GM21825 (cell line): Measurements from ENCODE around the gene CHD2.
A peak's percentile ranks its signal among the peaks of the same experiment; 100 is the strongest.

ENCODE experiments used
- ATAC-seq: cut with Tn5 transposase; IDR thresholded peaks from one replicate; pipeline ENCODE4 v1.9.1; 2021; ENCODE audit warnings: mild to moderate bottlenecking, moderate library complexity; ENCODE audit not compliant: unreplicated experiment

Gene CHD2

DNA sequence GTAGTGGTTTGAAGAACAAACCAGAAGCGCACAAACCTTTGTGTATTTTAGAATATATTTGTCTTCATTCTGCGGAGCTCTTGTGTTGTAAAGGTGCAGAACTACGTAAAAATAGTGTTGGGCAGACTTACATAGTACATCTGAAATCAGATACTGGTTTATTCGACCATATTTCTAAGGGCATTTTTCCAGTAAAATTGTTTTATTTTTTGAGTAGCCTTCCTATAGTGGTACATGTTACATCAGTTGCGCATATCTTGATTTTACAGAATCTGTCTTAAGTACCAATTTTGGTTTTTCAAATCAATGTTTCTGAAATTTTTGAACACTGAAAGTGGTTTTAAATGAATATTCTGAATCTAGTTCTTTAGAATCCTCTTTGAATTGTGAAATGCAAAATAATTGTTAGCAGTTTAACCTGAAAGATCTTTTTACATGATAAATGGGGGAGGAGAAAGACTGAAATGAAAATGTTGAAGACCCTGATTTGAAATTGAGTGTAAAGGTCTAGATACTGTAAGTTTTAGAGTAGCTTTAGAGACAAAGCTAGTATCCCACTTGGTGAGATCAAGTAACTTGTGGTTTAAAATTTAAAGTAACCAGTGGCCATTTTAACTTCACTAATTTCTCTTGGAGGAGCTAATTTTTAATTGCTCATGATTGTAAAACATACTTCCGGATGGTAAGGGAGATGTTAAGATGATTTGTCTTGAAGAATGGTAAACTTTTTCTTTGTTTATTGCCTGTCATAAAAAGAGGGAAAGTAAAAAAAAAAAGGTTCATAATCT lies 15.5 kb upstream of the CHD2 start:
- no peak for ATAC-seq

DNA sequence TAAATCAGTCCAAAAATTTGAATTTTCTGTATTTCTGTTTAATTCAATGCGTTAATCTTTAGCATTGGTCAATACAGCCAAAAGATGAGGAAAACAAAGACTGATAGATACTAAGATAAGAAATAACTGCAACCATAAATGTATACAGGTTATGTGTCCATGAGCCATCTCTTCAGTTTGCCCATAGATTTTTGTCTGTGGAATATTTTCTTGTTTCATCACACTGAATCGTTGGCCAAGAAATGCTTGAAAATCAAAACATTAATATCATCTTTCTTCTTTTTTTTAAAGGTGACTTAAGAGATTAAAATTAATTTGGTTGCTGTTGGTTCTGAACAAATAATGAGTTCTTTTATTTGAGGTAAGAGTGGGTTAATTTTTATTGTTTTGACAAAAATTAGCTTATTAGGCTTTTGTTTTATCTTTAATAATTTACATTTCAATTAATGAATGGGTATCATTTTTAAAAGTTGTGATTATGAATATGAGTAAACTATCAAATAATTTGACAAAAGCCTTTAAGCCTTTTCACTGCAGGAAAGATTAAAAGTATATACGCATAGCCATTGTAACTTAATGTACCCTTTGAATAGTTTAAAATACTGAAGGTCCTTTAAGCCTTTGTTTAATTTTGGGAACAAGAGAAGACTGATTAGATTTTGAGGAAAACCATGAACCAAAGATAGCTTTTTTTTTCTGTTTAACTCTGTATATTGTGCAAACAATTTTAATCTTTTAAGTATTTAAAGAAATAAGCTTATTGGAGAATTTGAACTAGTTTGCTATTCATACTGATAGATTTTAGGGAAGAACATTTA lies 14.7 kb upstream of the CHD2 start:
- no peak for ATAC-seq

DNA sequence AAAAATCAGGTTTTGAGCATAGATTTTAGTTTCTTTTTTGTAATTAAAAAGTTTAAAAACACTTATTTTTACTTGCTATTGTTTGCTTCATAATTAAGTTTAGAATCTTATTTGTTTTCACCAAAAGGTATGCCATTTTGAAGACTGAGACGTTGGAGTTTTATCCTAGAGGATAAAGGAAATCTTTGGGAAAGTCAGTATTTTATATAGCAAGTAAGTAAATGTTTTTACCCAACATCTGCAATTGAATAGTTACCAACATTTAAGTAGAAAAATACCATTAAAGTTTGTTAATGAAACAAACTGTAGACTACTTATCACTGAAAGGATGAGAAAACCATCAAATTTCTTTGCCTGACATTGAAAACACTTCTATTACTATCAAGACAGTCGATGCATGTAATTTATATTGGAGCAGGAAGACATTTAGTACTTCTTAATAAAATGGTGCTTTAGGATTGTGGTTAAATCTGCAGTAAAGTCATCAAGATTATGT lies 14.0 kb upstream of the CHD2 start:
- ATAC-seq = no peak

DNA sequence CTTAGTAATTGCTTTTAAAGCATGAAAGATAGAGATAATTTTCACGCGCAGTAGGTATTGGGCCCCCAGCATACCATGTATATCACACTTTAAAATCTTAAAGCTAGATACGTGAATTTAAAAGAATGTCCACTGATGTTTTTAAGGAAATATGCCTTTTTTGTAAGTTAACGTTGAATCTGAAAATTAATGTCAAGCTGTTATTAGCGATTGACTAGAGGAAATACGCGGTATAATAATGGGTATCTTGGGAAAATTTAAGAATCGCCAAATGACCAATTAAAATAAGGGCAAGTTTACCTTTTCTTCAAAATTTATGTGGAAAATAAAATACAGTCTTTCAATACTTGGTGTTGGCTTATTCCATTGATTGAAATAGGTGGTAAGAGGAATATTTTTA lies 13.3 kb upstream of the CHD2 start:
- no peak for ATAC-seq

DNA sequence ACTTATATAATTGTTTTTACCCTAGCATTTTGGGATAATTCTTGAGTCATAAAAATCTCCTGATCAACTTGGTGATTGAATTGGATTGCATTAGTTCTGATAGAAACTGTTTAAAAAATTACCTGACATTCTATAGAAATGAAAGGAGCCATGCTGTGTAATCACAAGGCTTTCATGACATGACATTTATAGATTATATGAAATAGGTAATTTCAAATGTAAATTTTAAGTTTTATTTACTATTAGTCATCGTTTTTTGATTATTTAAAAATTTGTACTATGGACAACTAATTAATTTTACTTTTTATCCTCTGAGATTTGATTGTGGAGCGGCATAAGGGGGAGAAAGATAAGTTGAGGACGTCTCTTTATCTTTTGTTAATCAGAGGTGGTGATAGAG lies 12.3 kb upstream of the CHD2 start:
- ATAC-seq = no peak

DNA sequence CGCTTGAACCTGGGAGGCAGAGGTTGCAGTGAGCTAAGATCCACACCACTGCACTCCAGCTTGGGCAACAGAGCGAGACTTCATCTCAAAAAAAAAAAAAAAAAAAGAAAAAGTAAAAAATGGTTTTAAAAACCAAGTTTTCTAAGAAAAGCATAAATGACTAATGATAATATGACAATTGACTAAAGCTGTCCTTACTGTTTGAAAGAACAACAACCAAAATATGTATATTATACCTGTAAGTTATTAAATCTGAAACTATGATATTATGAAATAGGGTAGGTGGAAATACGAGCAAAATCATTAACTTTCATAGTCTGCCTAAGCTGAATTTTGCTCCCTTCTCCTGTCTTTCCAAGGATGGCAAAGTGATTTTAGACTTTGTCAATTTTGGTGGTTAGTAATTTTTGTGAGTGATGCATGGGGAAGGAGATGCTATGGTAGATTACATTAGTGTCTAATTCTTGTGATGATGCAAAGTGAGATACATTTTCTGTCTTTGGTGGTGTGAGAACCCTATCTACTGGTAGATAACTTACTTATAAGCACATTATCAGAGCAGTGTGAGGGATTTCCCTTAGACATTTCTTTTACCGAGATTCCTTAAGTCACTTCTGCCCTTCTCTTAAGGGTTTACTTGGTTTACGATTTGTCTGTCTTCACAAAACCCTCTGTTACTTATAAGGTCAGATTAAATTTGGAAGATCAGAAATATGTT lies 10.6 kb upstream of the CHD2 start:
- ATAC-seq = no peak

DNA sequence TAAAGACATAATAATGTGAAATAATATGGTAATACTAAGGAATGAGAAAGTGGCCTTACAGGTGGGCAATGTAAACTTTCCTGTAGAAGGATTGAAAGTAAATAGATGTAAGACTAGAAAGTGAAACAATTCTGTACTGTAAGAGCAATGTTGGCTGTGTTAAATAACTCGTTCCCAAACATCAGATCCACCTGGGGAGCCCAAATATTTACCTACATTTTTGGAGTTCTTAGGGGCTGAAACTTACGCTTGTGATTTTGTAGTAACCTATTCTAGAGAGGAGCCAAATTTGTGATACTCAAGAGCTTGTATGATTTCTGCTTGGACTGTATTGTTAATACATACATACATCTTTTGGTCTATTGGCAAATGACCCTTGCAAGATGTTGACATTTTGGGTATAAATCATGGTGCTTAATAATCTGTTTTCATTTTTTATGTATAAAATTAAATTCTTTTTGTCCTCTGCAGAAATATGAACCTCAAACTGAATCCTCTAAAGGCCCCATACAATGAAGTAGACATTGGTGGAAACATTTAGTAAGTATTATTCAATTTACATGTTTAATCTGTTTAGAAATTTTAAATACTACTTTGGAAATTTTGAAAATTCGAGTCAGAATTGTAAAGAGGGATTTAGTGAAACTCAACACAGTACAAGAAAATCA lies 8.5 kb upstream of the CHD2 start:
- ATAC-seq = no peak

DNA sequence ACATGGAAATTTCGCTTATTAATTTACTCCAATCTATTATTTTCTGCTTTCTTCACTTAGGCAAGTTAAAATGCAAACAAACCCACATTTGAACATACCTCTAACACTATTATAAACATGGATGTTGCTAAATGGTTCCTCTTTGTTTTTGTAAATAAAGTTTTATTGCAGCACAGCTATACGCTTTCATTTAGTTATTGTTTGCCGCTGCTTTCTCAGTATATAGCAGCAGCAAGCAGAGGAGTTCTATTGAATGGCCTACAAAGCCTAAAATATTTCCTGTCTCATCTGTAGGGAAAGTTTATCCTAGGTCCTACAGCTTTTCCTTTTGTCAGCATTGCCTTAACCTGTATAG lies 7.9 kb upstream of the CHD2 start:
- ATAC-seq = no peak

DNA sequence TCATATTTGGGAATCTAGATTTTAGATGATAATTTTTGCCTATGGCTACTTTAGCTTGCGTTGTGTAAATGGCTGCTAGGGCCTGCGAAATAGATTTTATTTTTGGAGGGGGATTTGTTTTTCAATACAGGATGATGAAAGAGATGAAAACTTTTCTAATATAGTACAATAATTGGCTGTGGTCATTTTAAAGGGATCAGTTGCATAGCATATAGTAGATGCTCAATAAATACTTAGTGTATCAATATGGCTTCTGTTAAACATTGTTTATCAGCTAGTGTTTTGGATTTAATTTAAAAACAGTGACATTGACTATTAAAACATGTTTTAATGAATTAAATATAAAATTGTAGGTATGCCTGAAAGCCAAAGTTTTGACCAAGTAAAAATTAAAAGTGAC lies 6.9 kb upstream of the CHD2 start:
- ATAC-seq = no peak

DNA sequence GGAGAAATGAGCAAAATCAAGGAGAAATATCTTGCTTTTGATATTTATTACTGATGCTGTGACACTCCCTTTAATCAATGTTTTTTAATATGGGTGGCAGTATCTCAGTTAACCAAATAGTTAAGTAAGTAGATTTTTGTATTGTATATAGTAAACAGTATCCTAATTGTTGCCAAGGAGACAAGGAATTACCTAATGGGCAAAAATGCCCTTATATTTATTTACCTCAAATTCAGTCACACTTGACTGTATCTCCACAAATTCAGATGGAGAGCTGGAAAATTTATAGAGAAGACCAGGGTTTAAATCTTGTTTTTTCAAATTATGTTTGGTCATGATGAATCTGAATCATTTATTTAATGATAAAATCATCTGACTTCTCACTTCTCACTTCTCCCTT lies 3.6 kb upstream of the CHD2 start:
- ATAC-seq = no peak

DNA sequence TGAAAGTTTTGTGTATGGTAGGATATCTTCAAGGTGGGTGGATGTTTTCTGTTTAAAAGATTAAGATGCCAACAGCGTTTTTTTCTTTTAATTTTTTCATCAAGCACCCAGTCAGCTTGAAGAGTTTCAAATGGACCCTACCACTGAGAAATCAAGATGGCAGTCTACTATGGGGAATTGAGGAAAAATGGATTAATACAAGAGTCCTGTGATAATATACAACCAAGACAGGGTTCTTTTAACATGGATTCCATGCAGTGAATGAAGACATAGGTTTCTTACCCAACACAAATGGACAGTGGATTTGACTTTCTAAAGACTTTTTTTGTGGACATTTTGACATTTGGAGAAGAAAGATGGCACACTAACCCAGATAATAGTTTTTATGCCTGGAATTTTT lies 2.5 kb upstream of the CHD2 start:
- ATAC-seq = no peak

DNA sequence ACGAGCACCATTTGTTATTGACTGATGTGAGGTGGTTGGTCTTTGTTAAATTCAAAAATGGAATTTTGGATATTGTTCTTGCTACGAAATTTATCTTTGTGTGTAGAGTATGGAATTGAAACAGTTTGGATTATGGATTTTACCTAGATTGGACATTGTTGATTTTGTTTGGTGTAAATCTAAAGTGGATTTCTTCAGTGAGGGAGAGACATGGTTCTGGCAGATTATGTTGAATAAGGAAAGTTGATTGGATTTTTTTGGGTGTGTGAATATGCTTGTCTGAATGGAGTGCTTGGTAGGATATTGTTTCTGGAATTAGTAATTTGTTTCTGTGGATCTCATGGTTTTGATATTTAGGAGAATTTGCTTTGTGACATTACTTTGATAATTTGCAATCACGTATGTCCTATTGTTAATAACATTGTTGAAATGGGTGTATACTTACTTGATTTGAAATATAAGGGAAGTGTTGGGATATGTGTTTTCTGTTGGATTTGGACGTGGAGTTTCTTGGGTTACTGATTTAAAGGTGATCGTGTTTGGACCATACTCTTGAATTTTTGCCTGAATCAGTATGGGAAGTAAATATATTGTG lies 1.0 kb upstream of the CHD2 start:
- no peak for ATAC-seq

DNA sequence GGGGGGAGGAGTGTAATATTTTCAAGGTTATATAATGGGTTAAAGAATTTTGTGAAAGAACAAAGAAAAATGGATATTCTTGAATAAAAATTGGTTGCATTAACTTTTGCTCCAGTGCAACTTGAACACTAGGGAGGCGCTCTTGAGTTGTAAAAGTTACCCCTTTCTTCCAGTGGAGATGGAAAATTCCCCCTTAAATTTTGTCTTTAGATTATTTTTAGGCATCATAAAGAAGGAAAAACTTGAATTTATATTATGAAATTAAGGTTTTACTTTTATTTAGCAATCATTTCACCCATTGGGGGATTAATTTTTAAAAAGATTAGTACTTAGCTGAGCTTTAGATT lies 550 bp upstream of the CHD2 start:
- ATAC-seq = no peak

DNA sequence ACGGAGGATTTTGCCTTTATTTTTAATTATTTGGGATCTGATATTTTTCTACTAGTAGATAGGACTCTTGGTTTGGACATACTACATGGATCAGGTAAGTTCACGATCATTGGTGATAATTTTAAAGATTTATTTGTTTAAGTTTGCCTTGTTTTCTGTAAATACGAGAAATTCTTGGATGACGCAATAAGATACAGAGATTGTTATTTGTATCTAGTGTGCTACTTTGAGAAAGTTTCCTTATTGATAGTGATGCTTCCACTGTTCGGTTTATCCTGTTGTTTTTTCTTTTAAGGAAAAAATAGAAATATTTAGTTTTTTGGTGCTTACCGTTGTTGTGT lies 577 bp downstream of the CHD2 start:
- ATAC-seq = no peak

DNA sequence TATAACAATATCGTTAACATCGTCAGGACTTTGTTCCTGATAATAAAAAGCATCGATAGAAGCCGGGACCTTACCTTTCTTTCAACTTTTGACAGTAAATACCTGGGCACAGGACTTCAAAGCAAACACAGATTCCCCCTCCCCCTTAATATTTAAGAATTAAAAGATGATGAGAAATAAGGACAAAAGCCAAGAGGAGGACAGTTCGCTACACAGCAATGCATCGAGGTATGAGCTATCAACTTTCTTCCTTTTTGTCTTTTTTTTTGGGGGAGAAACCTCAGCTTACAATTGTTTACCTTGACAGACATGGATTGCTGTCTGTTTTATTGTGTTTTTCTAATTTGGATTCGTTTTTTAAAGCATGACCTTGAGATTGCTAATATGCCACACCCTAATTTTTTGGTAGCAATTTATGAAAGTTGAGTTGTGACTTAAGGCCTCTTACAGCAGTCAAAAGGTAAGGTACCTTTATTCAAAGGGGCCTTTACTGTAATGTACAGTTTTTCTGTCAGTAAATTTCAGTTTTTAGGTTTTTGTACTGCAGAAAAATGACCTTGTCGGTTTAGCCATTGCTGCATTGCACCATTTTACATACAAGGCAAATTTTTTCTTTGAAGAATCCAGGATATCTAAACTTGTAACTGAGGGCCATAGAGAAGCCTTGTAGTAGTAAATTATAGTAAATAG lies 1.1 kb downstream of the CHD2 start:
- no peak for ATAC-seq

DNA sequence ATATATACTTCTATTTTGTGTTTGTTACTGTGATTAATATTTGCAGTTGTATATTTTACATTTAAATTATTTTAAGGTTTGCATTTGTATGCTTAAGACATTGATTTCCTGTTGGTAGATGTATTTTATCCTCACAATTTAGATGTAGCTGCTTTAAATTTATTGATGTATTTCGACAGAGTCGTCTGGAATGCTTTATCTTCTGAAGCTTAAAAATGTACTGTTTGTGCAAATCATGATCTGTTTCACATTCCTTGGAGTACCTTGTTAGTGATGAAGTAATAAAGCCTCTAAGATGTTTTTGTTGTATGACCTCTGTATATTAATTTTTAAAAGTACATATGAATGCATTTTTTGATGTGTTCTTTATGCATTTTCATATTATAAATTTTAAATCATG lies 1.9 kb downstream of the CHD2 start:
- no peak for ATAC-seq

DNA sequence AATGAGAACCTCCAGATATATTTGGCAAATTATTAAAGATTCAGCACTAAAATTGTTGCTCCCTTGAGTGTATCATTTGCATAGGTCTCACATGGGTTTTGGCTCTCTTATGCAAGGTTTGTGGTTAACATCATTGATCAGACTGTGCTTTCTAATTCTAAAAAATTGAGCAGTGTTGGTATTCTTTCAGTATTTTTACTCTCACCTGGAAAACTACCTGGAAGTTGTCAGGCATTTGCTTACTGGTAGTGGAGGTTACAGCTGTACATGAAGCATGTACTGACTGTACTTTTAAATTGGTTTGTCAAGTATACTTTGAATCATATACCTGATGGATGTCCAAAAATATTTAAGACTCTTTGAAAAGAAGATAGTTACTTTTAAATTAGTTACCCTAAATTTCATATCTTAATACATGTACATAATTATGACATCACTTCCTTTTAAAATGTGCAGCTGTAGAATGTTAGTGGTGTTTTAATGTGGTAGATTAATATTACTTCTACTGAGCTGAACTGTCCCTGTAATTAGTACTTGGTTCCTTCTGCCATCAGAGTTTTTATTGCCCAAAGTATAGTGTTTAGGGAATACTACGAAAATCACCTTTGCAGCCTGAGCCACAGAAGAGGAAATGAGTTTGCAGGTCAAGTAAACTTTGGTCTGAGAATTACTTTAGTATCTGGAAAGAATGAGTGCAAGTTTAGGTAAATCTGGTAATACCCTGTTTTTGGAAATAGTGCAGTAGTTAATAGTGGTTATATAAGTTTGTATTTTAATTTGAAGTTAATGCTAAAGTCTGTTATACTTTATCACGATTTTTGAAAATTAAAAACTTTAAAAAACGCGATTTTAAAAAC lies 2.8 kb downstream of the CHD2 start:
- no peak for ATAC-seq

DNA sequence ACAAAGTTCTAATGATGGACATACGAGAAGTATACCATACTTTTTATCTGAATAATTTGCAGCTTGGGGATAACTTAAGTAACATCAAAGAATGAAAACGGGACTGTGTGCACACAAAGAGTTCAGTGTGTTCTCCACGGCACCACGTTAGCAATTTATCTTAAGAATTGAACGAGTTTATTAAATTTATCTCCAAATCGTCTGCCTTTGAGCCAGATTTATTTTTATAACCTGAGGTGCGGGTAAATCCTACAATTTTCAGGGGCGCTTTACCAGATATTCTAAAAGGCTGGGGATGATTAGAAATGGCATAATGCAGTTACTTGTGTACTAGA lies 3.5 kb downstream of the CHD2 start:
- ATAC-seq = no peak

DNA sequence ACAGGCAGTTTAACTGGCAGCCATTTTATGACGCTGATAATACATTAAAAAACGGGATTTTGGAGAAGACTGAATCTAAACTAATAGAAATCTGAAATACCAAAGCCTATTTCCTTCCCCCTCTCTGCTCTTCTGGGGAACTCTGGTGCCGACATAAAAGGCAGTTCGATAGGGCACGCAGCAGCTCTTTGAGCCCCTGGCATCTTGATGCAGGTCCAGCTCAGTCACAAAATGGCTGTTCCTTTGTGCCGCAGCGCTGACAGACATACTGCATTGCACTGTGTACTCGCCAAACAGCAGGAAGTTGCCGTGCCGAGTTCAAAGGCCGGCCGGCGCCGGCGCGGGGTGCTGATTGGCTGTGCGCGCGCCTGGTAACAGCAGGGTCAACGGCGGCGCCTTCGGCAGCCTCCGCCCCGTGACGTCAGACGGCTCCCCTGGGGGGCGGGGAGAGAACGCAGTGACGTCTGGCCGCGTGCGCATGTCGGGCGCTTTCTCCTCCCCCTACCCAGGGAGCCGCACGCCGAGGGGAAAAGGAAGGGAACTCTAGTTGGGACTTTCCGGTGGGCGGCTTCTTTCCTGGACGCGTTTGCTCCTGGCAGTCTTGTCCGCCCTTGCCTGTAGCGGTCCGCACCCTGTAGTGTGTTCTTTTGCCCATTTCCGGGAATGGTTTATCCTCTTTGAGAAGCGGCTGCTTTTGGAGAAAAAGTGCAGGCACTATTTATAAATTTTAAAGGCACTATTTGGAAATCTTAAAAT lies 4.0 kb downstream of the CHD2 start:
- peak; percentile 82 for ATAC-seq
